GM18505 (cell line): Measurements from ENCODE around the gene BEST3.
A peak's percentile ranks its signal among the peaks of the same experiment; 100 is the strongest.

Source experiments
- ATAC-seq: cut with Tn5 transposase; IDR thresholded peaks from one replicate; pipeline ENCODE4 v1.9.1; 2021; ENCODE audit not compliant: unreplicated experiment
- POLR2A ChIP-seq: IDR thresholded peaks from 4 replicates; pipeline ENCODE4 v1.6.1; 2011; ENCODE audit warnings: borderline replicate concordance; ENCODE audit not compliant: insufficient read depth, insufficient read length; ENCODE audit errors: extremely low read depth

The BEST3 gene

DNA sequence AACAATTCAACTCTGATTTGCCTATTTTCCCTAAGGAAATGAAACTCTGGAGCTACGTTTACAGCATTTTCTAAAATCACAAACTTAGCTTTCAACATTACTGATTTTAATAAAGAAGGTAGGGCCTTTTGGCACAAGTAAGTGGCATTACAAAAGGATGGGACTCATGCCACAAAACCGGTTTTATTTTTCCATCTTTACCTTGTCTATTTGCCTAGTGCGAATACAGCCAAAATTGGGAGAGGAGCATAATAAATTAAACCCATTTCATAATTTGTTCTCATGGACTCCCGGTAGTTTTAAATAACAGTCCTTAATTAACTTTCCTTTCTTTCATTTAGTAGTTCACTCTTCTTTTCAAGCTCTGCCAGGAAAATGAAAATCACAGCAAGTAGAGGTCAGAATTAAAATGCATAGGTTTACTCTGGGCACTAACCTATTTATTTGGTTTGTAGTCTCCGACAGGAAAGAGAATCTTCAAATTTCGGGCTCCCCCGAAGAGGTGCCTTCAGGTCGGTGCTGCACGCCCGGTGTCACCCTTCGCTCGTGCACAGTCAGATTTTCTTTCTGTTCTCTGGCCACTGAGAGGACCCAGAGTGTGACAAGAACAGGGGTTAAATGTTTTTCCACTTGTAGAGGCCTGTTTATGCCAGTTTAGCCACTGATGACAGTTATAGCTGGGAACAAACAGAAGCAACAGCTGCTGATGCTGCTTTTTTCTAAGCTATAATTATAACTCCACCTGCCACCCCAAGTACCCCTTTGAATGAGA lies at the start of gene BEST3:
Gene BEST3 (minus strand): TSS at position 535 of the 772 bp plus-strand sequence. CDS start 1,505 bp downstream, outside the sequence.
- no peak for ATAC-seq
- TF ChIP-seq POLR2A = no peak

GRCh38 chr12:69744109-69744508 lies 45.0 kb upstream of the BEST3 start:
- no peak for ATAC-seq
- TF ChIP-seq POLR2A = no peak

DNA sequence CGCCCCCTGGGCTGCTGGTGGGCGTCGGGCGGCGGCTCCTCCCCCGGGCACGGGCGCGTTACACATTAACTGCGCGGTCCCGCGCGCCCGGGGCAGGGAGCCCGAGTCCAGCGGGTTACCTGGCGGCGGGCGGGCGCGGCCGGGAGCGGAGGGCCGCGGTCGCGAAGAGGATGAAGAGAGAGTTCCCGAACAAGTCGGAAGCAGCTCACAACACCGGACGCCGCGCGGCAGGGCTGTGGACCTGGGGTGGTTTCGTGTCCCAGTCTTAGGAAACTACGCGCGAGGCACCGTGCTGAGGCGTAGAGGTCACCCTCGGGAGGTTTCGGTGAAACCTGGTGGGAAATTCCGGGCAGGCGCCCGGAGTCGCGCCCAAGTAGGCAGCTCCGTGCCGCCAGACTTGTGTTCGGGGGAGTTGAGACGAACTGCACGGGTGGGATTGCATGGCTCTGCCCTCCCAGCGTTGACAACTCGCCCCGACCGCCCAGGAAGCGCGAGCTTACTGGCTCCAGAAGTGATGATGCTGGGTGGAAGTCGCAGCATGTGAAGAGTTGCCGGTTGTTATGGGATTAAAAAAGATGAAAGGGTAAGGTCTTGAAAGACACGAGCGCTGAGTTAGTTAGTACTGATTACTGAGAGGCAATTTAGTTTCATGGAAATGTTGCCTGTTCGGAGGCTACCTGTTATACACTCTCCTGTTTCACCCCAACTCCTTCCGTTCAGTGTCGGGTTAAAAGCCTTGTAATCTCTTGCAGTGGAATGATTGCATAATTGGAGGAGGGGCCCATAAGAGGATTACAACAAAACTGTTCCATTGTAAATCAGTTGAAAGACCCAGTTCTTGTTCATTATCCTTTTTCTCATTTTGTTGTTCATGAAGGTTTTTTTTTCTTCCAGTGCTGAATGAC lies 40.4 kb upstream of the BEST3 start:
- peak; percentile 6 for TF ChIP-seq POLR2A
- peak; percentile 35 for ATAC-seq

DNA sequence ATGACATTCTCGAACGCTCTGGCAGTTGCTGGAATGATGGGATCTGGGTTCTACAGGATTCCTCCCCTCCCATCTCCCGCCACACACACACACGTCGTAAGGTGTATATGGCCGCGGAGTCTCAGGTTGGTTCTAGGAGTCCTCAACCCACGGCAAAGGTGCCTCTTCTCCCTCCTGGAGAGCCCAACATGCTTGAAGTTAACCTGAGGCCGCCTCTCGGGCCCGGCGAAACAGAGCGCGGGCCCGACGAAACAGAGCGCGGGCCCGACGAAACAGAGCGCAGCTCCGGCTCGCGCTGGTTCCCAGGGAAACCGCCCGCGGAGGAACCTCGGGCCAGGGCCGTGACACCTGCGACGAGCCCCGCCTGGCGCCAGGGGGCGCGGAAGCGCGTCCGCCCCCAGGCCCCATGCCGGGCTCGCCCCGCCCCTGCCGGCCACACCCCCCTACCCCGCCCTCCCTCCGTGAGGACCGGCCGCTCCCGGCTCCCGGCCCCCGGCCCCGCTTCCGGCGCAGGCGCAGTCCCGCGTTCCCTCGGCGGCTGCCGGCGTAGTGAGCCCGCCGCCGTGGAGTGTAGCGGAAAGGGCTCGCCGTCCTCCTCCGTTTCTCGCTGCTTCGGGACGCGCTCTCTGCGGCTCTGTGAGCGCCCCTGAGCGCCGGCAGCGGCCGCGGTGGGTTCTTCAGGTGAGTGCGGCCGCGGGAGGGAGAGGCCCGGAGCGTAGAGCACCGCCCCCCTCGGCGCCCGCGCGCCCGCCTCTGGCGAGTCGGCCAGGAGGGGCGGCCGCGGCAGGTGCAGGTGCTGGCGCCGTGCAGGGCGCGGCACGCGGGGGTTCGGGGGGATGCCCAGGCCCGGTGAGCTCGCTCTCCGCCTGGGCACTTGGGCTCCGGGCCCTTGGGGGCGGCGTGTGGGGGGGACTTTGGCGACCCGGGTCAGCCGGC lies 39.5 kb upstream of the BEST3 start, which contains the start of gene RAB3IP:
Gene RAB3IP (plus strand): TSS at position 510 of the 936 bp plus-strand sequence. CDS start 16,549 bp downstream, outside the sequence.
- ATAC-seq = peak; percentile 82
- TF ChIP-seq POLR2A = peak; percentile 66

- TF ChIP-seq POLR2A = no peak
- no peak for ATAC-seq
These were observed 34.5 kb upstream of the BEST3 start for GRCh38 chr12:69733638-69734037.

GRCh38 chr12:69732088-69732487 lies 33.0 kb upstream of the BEST3 start:
- no peak for ATAC-seq
- no peak for TF ChIP-seq POLR2A

DNA sequence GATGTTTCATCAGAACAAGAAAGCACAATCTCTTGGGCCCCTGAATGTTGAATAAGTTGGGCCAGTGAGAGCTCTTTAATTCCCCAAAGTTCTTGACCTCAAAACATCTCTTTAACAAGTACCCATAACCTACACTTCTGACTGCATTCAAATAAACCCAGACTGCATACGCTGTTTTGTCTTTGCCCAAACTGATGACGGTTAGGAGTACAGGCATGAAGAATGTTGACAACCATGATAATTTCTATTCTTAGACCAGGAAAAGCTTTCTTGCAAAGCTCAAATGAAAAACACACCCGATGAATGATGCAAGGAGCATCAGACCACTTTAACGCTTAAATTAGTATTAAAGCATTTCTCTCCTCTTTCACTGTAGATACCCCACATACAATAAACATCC lies 27.8 kb upstream of the BEST3 start:
- no peak for TF ChIP-seq POLR2A
- no peak for ATAC-seq

GRCh38 chr12:69720750-69721149 lies 21.6 kb upstream of the BEST3 start:
- no peak for ATAC-seq
- TF ChIP-seq POLR2A = no peak

DNA sequence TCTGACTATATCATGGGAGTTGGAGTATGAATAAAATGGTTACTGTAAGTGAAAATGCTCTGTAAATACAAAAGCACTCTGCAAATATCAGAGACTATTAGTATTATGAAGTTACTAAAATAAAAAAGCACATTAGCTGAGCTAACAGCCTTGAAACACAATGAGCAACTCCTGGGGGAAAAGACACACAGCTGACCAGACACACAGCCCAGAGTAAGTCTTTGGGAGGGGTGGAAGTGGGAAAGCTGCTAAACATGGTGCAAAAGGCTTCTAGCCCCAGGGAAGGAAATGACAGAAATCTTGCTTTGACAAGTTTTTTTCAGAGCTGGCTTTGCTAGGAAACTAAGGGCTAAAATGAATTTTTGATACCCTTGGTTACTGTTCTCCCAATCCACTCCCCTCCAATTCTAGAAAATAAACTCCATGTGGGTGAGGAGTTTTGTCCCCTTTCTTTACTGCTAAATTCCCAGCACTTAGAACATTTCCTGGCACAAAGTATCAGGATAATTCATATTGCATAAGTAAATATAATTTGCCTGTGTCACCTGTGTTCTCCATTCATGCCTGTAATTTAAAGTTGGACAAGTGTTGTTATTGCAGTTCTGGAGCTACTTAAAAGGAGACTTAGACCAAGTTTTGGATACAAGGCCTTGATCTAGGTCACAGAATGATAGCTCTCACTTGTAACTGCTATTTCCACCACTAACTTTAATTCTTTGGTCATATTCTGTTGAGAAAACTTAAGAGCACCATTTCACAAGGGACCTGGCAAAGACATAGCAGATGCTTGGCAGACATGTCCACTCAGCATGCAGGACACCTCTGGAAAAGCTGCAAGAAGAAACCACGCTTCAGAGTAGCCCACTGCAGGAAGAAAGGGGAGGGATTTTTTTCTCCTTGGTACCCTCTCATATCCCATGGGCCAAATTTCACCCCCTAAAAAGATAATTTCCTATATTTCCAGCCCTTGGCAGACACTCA lies 20.5 kb upstream of the BEST3 start:
- no peak for ATAC-seq

GRCh38 chr12:69714542-69714941 lies 15.4 kb upstream of the BEST3 start:
- ATAC-seq = no peak
- TF ChIP-seq POLR2A = no peak

More for the DNA sequence above, 20.5 kb upstream of the BEST3 start:
- no peak for TF ChIP-seq POLR2A

DNA sequence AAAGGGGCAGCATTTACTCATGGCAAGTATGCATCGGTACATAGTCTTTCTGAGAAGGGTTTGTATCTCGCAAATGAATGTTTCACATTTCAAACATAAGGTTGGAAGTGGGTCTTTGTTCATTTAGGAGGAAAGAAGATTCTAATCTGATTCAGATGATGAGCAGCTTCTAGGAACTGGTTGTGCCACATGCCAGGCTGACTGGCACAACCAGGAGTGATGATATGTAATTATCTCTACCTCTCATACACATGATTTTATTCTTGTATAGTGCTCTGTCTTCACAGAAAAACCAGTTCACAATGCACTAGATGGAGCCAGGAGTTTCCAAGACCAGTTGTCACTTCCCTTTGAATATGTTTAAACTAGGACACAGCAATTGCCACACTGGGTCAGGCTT lies 13.7 kb upstream of the BEST3 start:
- no peak for ATAC-seq
- TF ChIP-seq POLR2A = no peak
